ENCODE data around the gene PLCL2.

- TF ChIP-seq, protein P1, sequence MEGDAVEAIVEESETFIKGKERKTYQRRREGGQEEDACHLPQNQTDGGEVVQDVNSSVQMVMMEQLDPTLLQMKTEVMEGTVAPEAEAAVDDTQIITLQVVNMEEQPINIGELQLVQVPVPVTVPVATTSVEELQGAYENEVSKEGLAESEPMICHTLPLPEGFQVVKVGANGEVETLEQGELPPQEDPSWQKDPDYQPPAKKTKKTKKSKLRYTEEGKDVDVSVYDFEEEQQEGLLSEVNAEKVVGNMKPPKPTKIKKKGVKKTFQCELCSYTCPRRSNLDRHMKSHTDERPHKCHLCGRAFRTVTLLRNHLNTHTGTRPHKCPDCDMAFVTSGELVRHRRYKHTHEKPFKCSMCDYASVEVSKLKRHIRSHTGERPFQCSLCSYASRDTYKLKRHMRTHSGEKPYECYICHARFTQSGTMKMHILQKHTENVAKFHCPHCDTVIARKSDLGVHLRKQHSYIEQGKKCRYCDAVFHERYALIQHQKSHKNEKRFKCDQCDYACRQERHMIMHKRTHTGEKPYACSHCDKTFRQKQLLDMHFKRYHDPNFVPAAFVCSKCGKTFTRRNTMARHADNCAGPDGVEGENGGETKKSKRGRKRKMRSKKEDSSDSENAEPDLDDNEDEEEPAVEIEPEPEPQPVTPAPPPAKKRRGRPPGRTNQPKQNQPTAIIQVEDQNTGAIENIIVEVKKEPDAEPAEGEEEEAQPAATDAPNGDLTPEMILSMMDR (IDR thresholded peaks at IDR 0.05): no peak
- TF ChIP-seq EZH2 (IDR thresholded peaks at IDR 0.05; ENCODE audit: borderline replicate concordance, insufficient read depth, low read depth, low read length, poor library complexity, severe bottlenecking): no peak
Measured at GRCh38 chr3:17115186-17115585, 230.4 kb downstream of the PLCL2 start.

All from B cell (primary cell).